ENCODE data around the gene ADAM8. TPM values are rescaled to one million over a fixed set of nuclear protein-coding genes. Genes with fewer than 3 reads are reported as not detected.
"Not testable (repeated sequence)": the region's sequence is repeated elsewhere in the genome, so short reads cannot be mapped to it uniquely, and the experiment has no call there.

Gene ADAM8
- total RNA-seq, 2 donors from 2014 or later, result 2.3 to 2.8 TPM

- no peak for DNase-seq
- ATAC-seq, result no peak
- intact Hi-C loops (cut with DNase I, micrococcal nuclease), result no loop called here
These were observed 50.3 kb downstream of the ADAM8 start for GRCh38 chr10:133226251-133226808.

GRCh38 chr10:133225707-133226191, 50.9 kb downstream of the ADAM8 start:
- intact Hi-C loops (cut with DNase I, micrococcal nuclease), result no loop called here
- no peak for DNase-seq
- no peak for ATAC-seq

DNA sequence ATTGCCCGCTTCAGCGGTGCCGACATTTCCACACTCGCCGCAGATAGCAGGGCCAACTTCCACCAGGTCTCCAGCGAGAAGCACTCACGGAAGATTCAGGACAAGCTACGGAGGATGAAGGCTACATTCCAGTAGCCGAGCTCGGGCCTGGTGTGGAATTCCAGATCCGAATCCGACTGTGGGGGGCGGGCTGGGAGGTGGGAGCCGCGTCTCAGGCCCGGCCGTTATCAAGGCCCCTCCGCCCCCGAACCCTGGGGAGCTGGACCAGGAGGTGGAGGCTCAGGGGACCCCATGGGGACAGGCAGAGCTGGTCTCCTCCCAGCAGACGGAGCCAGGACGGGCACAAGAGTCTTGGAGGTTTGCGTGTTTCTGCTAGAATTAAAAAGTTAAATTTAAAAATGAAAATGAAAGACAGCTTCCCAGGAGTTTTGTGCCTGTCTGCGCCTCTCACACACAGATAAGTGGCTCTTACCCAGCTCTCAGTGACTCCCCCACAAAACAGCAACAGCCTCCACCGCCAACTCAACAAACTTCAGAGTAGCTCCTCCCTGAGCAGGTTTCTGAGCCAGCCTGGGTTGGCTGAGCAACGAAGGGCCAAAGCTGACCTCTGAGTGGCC, 51.8 kb downstream of the ADAM8 start:
- DNase-seq (no peak), ATAC-seq (no peak)
- intact Hi-C loops (cut with DNase I, micrococcal nuclease), result no loop called here

DNA sequence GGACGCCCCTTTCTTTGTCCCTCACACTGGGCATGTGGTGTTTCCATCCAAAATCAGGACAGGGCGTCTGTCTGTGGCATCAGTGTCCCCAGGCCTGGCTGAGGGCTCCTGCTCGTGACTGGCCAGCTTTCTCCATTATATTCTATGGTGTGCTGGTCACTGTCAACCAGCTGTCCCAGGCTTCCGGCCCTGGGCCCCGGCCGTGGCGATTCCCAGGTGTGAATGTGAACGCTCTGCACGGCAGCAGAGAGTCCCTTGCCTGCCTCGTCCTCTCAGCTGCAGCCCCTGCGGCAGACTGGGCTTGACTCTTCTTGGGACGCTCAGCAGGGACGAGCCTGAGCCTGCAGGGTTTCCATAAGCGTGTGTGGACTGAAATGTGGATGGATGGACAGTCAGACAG, 52.6 kb downstream of the ADAM8 start:
- intact Hi-C loops (cut with DNase I, micrococcal nuclease), result no loop called here
- no peak for DNase-seq
- ATAC-seq, result no peak

GRCh38 chr10:133221756-133222155, 54.9 kb downstream of the ADAM8 start:
- intact Hi-C loops (cut with DNase I, micrococcal nuclease); ATAC-seq; DNase-seq: not testable (repeated sequence)

DNA sequence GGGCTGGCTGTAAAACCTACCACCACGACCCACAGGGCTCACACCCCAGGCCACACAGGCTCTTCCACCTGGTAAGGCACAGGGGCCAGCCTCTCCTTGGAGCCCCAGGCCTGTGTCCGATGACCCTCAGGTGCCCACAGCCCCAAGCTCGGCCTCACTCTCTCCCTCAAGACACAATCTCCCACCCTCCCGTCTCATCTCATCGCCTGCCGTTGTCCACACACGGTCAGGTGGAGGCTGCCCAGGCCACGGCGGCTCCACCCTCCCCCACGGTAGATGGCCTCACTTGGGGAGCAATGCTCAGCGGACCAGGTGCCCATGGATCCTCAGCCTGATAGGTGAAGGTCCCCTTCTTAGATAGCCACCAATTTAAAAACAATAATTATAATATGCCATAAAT, 55.3 kb downstream of the ADAM8 start:
- intact Hi-C loops (cut with DNase I, micrococcal nuclease), result no loop called here
- no peak for ATAC-seq
- DNase-seq, result no peak

DNA sequence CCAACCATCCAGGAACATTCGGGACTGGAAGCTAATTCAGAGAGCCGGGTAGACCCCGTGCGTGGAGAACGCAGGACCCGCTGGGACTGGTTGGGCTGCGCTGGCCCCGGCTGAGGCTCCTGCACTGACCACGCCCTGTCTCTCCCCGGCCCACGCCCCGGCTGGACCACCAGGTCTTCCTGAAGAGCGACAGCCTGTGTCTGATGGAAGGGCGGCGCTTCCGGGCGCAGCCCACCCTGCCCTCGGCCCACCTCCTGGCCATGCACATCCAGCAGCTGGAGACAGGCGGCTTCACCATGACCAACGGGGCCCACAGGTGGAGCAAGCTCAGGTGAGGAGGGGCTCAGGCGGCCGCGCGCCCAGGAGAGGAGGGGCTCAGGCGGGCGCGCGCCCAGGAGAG, 56.9 kb downstream of the ADAM8 start:
- DNase-seq (no peak), ATAC-seq (no peak)
- intact Hi-C loops (cut with DNase I, micrococcal nuclease), result no loop called here

- ATAC-seq (no peak), DNase-seq (no peak)
- intact Hi-C loops (cut with DNase I, micrococcal nuclease), result no loop called here
These were observed 57.8 kb downstream of the ADAM8 start for GRCh38 chr10:133218891-133219290.

- DNase-seq (no peak), ATAC-seq (no peak)
- intact Hi-C loops (cut with DNase I, micrococcal nuclease), result no loop called here
These were observed 58.7 kb downstream of the ADAM8 start for GRCh38 chr10:133217800-133218589.

- ATAC-seq, result no peak
- DNase-seq, result no peak
- intact Hi-C loops (cut with DNase I, micrococcal nuclease), result no loop called here
These were observed 59.9 kb downstream of the ADAM8 start for GRCh38 chr10:133216776-133217175.

DNA sequence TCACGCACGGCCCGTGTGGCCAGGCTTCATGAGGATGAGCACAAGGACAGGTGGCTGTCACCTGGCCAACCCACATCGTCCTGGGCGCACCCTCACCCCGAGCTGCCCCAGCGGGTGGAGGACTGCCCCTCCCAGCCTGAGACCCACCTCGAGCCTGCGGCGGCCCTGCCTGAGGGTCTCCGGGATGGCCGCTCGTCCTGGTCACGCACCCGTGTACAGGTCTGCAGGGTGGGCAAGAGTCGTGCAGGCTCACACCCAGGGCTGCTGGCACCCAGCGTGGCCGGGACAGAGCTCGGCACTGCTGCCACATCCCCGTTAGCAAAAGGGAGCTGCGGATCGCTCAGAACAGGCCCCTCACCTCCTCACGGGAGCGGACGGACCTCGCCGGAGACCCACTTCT, 61.1 kb downstream of the ADAM8 start:
- intact Hi-C loops (cut with DNase I, micrococcal nuclease), result no loop called here
- no peak for ATAC-seq

GRCh38 chr10:133214468-133215410, 61.9 kb downstream of the ADAM8 start:
- ATAC-seq, result no peak
- intact Hi-C loops (cut with DNase I, micrococcal nuclease), result no loop called here
- DNase-seq, result no peak

More for the DNA sequence above, 61.1 kb downstream of the ADAM8 start:
- no peak for DNase-seq

GRCh38 chr10:133213641-133214467, 62.8 kb downstream of the ADAM8 start:
- DNase-seq (no peak), ATAC-seq (no peak)
- intact Hi-C loops (cut with DNase I, micrococcal nuclease), result no loop called here

DNA sequence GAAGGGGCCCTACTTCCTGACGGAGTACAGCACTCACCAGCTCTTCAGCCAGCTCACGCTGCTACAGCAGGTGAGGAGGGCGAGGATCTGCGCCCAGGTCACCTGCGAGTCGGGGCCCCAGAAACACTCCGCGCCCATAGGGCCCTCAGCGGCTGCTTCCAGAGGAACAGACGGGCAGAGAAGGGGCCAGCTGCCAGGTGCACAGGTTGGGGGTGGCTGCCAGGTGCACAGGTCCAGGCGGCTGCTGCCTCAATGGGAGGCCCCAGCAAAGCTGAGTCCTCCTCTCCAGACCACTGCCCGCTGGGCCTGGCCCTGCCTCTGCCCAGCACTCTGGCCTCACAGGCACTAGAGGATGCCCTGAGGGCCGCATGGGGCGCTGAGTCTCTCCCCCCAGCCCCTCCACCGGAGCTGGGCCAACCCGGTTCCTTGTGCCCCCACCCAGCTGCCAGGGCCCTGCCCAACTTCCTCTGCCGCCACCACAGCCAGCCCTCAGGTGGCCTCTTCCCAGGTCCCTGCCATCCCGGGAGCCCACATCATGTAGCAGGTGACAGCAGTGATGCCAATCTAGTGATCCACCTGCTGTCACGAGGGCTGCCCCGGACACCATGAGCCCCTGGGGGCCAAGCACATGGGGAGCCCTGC, 63.7 kb downstream of the ADAM8 start:
- intact Hi-C loops (cut with DNase I, micrococcal nuclease), result no loop called here
- ATAC-seq (no peak), DNase-seq (no peak)

Data from left colon (tissue), 2 donors.